HFF-Myc (cell line): ENCODE measurements around the gene CCDC82.

Experiments
- DNase-seq: peaks from one replicate; pipeline ENCODE4 v3.0.0-alpha.2; 2011; ENCODE audit warnings: low read depth; ENCODE audit errors: extremely low read depth
- H3K4me3 ChIP-seq: replicated peaks from 2 replicates; pipeline ENCODE4 v1.5.1; 2011; ENCODE audit warnings: low read depth, mild to moderate bottlenecking, control low read depth, low read length
- TF ChIP-seq, protein P1 (sequence below): IDR thresholded peaks from 2 replicates; pipeline ENCODE4 v1.5.1; 2012; ENCODE audit warnings: mild to moderate bottlenecking, low read depth, low read length, control low read depth; ENCODE audit errors: missing control alignments

Gene CCDC82

DNA sequence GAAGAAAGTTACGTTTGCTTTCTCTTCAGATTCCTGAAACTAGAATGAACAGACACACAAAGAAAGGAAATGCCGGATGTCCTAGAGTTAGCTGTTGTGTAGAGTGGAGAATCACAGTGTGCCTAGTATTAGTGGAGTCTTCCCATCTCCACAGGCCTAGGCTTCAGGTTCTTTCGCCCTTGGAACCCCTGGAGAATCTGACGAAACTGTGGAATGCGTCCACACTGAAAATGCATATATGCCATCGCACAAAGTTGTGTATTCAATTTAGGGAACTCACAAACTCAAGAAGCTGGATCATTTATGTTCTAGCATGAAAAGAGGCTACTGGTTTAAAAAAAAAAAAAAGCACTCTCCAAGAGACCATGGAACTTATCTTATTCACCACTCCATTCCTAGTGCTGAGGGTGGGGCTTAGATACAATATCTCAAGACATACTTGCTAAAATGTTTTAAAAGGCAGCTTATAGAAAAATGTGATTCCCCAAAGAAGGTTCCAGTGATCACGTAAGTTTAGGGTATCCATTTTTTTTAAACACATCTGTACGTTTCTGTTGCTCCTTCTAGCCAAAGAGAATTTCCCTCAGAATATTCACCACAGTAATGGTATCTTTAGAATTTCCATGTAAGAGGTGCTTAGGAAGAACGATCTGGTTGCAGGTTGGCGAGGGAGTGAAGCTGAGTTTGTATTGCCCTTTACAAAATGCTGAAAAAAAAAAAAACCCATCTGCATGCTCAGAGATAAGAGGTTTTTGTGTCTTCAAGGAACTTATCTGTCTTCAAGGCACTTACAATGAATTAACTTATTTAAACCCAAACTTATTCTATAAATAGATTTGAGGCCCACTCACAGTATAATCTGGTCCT lies 66.7 kb downstream of the CCDC82 start:
- DNase-seq = no peak
- TF ChIP-seq, protein P1, sequence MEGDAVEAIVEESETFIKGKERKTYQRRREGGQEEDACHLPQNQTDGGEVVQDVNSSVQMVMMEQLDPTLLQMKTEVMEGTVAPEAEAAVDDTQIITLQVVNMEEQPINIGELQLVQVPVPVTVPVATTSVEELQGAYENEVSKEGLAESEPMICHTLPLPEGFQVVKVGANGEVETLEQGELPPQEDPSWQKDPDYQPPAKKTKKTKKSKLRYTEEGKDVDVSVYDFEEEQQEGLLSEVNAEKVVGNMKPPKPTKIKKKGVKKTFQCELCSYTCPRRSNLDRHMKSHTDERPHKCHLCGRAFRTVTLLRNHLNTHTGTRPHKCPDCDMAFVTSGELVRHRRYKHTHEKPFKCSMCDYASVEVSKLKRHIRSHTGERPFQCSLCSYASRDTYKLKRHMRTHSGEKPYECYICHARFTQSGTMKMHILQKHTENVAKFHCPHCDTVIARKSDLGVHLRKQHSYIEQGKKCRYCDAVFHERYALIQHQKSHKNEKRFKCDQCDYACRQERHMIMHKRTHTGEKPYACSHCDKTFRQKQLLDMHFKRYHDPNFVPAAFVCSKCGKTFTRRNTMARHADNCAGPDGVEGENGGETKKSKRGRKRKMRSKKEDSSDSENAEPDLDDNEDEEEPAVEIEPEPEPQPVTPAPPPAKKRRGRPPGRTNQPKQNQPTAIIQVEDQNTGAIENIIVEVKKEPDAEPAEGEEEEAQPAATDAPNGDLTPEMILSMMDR = no peak
- no peak overlapping the region for H3K4me3 ChIP-seq

DNA sequence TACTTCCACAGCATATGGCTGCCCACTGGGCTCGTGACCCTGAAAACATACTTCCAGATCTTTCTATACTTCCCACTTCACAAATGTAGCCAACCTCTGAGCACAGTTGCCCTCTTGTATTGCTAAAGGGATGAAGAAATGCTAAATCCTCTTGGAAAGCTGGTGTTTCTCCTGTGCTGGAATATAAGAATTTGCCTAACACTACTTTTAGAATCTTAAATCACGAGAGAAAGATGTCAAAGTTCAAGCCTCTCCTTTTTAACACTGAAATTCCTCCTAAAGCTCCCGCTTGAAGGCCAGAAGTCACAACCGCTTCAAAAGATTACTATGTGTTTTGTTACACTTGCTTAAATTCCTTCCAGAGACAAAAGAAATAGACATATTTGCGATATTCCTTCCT lies 68.6 kb downstream of the CCDC82 start:
- TF ChIP-seq, protein P1 = no peak
- no peak for DNase-seq
- H3K4me3 ChIP-seq = no peak overlapping the region

DNA sequence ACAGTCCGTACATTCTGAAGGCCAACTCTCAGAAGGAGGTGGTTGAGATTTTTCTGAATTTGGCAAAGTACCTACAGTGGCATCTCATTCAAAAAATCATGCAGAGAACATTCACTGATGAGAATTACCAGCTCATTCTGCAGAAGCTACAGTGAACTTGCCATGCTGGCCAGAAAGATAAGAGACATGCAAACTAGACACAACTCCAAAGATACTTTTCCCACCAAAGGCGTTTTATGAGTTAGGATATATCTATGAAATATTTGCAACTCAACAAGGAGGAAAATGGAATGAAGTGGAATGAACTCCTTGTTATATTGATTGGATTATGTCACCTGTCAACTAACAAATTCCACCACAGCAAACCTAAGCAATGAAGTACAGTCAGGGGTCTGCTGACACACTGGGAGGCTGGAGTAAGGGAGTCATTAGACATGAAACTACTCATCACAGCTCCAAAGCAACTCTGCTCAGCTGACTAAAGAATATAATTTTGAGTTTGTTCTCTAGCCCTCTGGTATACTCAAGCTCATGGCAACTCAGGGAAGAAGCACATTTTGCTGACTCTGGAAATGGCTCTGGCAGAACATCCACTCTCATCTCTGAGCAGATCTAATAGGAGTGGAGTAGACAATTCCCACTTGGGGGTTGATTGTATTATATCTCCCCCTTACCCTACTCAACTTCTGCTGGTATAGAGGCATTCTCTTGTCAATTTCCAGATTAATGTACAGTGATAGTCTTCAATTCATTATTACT lies 69.6 kb downstream of the CCDC82 start:
- TF ChIP-seq, protein P1 = no peak
- H3K4me3 ChIP-seq = no peak overlapping the region
- DNase-seq = no peak

DNA sequence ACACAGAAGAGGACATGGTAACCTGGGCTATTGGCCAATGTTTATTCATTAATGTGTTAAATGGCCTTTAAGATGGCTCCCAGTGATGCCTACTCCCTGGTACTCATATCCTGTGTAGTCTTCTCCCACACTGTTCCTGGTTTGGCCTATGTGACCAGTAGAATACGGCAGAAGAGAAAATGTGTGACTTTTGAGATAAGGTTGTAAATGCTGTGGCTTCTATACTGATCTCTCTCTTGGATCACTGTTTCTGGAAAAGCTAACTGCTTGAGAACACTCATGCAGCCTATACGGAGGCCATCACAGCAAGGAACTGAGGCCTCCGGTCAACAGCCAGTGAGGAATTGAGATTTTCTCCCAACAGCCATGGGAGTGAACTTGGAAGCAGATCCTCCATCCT lies 70.9 kb downstream of the CCDC82 start:
- TF ChIP-seq, protein P1 = no peak
- no peak for DNase-seq
- H3K4me3 ChIP-seq = no peak overlapping the region

DNA sequence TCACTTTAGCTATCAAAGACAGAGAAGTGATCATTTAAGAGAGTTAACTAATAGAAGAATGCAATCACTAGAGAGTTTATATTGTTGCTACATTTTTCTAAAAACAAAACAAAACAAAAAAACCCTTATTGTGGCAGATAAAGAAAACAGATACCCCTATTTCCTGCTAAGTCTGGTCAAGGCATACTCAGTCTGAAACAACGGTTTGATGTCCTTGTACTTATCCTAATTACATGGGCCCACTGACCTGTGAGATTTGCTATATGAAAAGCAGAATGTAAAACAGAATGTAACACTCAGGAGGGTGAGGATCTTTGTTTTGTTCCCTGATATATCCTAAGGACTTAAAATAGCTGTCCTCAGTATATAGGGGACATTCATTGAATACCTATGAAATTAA lies 71.3 kb downstream of the CCDC82 start:
- TF ChIP-seq, protein P1 = no peak
- H3K4me3 ChIP-seq = no peak overlapping the region
- no peak for DNase-seq

DNA sequence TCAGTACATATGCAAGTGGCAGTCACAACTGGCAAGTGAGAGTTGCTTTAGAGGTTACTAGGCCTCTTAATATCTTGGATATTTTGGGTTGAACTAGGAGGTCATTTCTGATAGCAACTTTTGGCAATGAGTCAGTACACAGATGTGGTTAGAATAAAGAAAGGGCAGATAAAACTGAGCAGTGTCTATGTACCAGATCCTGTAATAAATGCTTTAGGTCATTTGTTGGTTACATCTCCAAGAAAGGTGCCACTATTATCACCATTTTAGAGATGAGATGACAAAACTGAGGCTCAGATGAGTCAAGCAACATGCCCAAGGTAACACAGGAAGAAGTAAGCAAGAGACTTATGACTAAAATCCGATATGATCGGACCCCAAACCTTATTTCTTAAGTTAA lies 71.7 kb downstream of the CCDC82 start:
- TF ChIP-seq, protein P1 = no peak
- no peak overlapping the region for H3K4me3 ChIP-seq
- DNase-seq = no peak
